Smooth muscle cell (in vitro differentiated cells): ENCODE measurements around the gene UBAP2L. TPM values are rescaled to one million over a fixed set of nuclear protein-coding genes. Genes with fewer than 3 reads are reported as not detected.

Source experiments
- DNase-seq: peaks from one replicate; lab custom pipeline; 2025; ENCODE audit not compliant: unreplicated experiment; lab: John Stamatoyannopoulos, UW
- H2AFZ ChIP-seq: fragments of 200-600 bp; sonication (generic); 2 replicates; pipeline ENCODE4 v1.6.0; 2016; ENCODE audit warnings: antibody characterized with exemption, low read depth, mild to moderate bottlenecking
- H3F3A ChIP-seq: fragments of 200-600 bp; sonication (generic); 2 replicates; pipeline ENCODE4 v1.6.0; 2017; ENCODE audit warnings: antibody characterized with exemption, low read depth
- H3K27ac ChIP-seq: fragments of 200-600 bp; sonication (generic); 2 replicates; pipeline ENCODE4 v1.5.1; 2016; ENCODE audit warnings: low read depth, mild to moderate bottlenecking
- H3K27me3 ChIP-seq: fragments of 200-600 bp; sonication (generic); 2 replicates; pipeline ENCODE4 v1.6.1; 2016; ENCODE audit warnings: low read depth, mild to moderate bottlenecking
- H3K36me3 ChIP-seq: fragments of 200-600 bp; sonication (generic); 2 replicates; pipeline ENCODE4 v1.5.1; 2016; ENCODE audit warnings: low read depth
- H3K4me1 ChIP-seq: fragments of 200-600 bp; sonication (generic); 2 replicates; pipeline ENCODE4 v1.5.1; 2016; ENCODE audit warnings: low read depth
- H3K4me2 ChIP-seq: fragments of 200-600 bp; sonication (generic); 2 replicates; pipeline ENCODE4 v1.6.0; 2016; ENCODE audit warnings: mild to moderate bottlenecking
- H3K4me3 ChIP-seq: fragments of 200-600 bp; sonication (generic); 2 replicates; pipeline ENCODE4 v1.5.1; 2016; ENCODE audit warnings: mild to moderate bottlenecking
- H3K79me2 ChIP-seq: fragments of 200-600 bp; sonication (generic); 2 replicates; pipeline ENCODE4 v1.6.0; 2016; ENCODE audit warnings: low read depth, mild to moderate bottlenecking
- H3K9ac ChIP-seq: fragments of 200-600 bp; sonication (generic); 2 replicates; pipeline ENCODE4 v1.6.0; 2016; ENCODE audit warnings: low read depth
- H3K9me3 ChIP-seq: fragments of 200-600 bp; sonication (generic); replicated peaks from 2 replicates; pipeline ENCODE4 v1.5.1; 2016; ENCODE audit warnings: low read depth
- H4K20me1 ChIP-seq: fragments of 200-600 bp; sonication (generic); 2 replicates; pipeline ENCODE4 v1.6.0; 2016; ENCODE audit warnings: low read depth
- WGBS: methylation state at CpG from one replicate; pipeline ENCODE4 v1.1.7; 2016; ENCODE audit warnings: low lambda C conversion rate; 5-methylcytosine and 5-hydroxymethylcytosine counted together
- polyA plus RNA-seq: library from polyadenylated mRNA; unstranded; fragments of >200 nt; fragmentation: Nextera tagmentation; extraction: Ambion mirVana; gene quantifications from 2 replicates; pipeline ENCODE4 v1.2.1, GENCODE V29; 2016
- total RNA-seq: library from RNA; depleted of rRNA; stranded (reverse); fragments of >200 nt; gene quantifications from 2 replicates; pipeline ENCODE4 v1.2.3, GENCODE V29; 2014
- TF ChIP-seq, protein P1 (sequence below): fragments of 200-600 bp; sonication (generic); IDR thresholded peaks from 2 replicates; pipeline ENCODE4 v1.5.1; 2017; ENCODE audit warnings: borderline replicate concordance, mild to moderate bottlenecking, antibody characterized with exemption; ENCODE audit not compliant: insufficient read depth, poor library complexity, severe bottlenecking

The UBAP2L gene
- total and polyA plus RNA-seq, 2 experiments from 2014 or later, result 108 to 143 TPM

- peaks cover 94% of the 10 kb centered on the region for H3K79me2 ChIP-seq
- H2AFZ ChIP-seq, result no peak overlapping the region
- H3K27me3 ChIP-seq, result no peaks in the 10 kb centered on the region
- H3K27ac ChIP-seq, result peak overlapping the region; percentile 99
- H3K4me2 ChIP-seq, result peak overlapping the region; percentile 98
- under 1% methylated on average over 10 of the region's 28 CpGs for WGBS
- H3K4me3 ChIP-seq, result peak overlapping the region; percentile 95
- peak; percentile 43 for DNase-seq
- H4K20me1 ChIP-seq, result peaks cover 55% of the 10 kb centered on the region
- no peaks in the 10 kb centered on the region for H3K9me3 ChIP-seq
- TF ChIP-seq, protein P1, sequence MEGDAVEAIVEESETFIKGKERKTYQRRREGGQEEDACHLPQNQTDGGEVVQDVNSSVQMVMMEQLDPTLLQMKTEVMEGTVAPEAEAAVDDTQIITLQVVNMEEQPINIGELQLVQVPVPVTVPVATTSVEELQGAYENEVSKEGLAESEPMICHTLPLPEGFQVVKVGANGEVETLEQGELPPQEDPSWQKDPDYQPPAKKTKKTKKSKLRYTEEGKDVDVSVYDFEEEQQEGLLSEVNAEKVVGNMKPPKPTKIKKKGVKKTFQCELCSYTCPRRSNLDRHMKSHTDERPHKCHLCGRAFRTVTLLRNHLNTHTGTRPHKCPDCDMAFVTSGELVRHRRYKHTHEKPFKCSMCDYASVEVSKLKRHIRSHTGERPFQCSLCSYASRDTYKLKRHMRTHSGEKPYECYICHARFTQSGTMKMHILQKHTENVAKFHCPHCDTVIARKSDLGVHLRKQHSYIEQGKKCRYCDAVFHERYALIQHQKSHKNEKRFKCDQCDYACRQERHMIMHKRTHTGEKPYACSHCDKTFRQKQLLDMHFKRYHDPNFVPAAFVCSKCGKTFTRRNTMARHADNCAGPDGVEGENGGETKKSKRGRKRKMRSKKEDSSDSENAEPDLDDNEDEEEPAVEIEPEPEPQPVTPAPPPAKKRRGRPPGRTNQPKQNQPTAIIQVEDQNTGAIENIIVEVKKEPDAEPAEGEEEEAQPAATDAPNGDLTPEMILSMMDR, result no peak
- no peaks in the 10 kb centered on the region for H3F3A ChIP-seq
- peaks cover 9% of the 10 kb centered on the region for H3K36me3 ChIP-seq
- peaks cover 28% of the 10 kb centered on the region for H3K4me1 ChIP-seq
- peak overlapping the region; percentile 99 for H3K9ac ChIP-seq
Measured at GRCh38 chr1:154221278-154222001, 685 bp downstream of the UBAP2L start.

- 100% methylated on average over 1 of the region's 1 CpG for WGBS
- Histone ChIP-seq H3K36me3 (peaks cover 18% of the 10 kb centered on the region), H3K79me2 (peaks cover 94% of the 10 kb centered on the region), H3K9ac (peak overlapping the region; percentile 99), H3K27ac (peak overlapping the region; percentile 99), H4K20me1 (peaks cover 59% of the 10 kb centered on the region), H3K4me2 (peak overlapping the region; percentile 98), H3K9me3 (no peaks in the 10 kb centered on the region), H3F3A (no peaks in the 10 kb centered on the region), H2AFZ (no peak overlapping the region), H3K27me3 (no peaks in the 10 kb centered on the region), H3K4me1 (peaks cover 28% of the 10 kb centered on the region), H3K4me3 (peak overlapping the region; percentile 95)
- TF ChIP-seq, protein P1, result no peak
- DNase-seq, result no peak
Measured at GRCh38 chr1:154222518-154222917, 1.8 kb downstream of the UBAP2L start.

DNA sequence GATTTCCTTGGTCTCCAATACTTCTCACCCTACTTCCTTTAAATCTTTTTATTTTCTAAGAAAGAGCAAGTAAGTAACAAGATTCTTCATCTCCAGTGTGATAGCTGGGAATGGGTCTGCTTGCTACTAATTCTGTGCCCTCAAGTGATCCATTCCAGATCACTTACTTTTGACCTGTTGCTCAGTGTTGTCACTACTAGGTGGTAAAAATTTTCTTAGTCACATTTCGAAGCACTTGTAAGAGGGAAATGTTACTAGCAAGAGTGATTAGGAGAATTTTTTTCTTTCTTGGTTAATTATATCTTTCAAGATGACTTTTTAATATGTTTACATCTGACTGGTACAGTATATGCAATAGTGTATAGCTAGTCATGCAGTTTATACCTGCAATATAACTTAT, 2.2 kb downstream of the UBAP2L start:
- peak overlapping the region; percentile 95 for H3K4me3 ChIP-seq
- no peak overlapping the region for H3K9ac ChIP-seq
- H3K27ac ChIP-seq, result peak overlapping the region; percentile 99
- TF ChIP-seq, protein P1, result no peak
- WGBS, result 76% methylated on average over 1 of the region's 1 CpG
- H4K20me1 ChIP-seq, result peaks cover 62% of the 10 kb centered on the region
- H3K79me2 ChIP-seq, result peaks cover 92% of the 10 kb centered on the region
- H3K4me2 ChIP-seq, result peak overlapping the region; percentile 98
- no peak for DNase-seq
- H3K36me3 ChIP-seq, result peaks cover 18% of the 10 kb centered on the region
- no peaks in the 10 kb centered on the region for H3K27me3 ChIP-seq
- no peaks in the 10 kb centered on the region for H3F3A ChIP-seq
- H2AFZ ChIP-seq, result no peak overlapping the region
- H3K4me1 ChIP-seq, result peaks cover 28% of the 10 kb centered on the region
- H3K9me3 ChIP-seq, result no peaks in the 10 kb centered on the region

GRCh38 chr1:154223621-154224020, 2.9 kb downstream of the UBAP2L start:
- Histone ChIP-seq H3K4me2 (peak overlapping the region; percentile 98), H3K27me3 (no peaks in the 10 kb centered on the region), H3K36me3 (peaks cover 23% of the 10 kb centered on the region), H2AFZ (no peak overlapping the region), H3K27ac (peak overlapping the region; percentile 99), H3K4me1 (peaks cover 27% of the 10 kb centered on the region), H3K9me3 (no peaks in the 10 kb centered on the region), H3K9ac (no peak overlapping the region), H4K20me1 (peaks cover 69% of the 10 kb centered on the region), H3K4me3 (peak overlapping the region; percentile 95), H3F3A (no peaks in the 10 kb centered on the region), H3K79me2 (peaks cover 92% of the 10 kb centered on the region)
- DNase-seq, result no peak
- TF ChIP-seq, protein P1, result no peak
- 58% methylated on average over 2 of the region's 2 CpGs for WGBS
